Smooth muscle cell (in vitro differentiated cells): ENCODE results near the gene FAM107B. TPM values are rescaled to one million over a fixed set of nuclear protein-coding genes. Genes with fewer than 3 reads are reported as not detected.
"Not testable (repeated sequence)": the region's sequence is repeated elsewhere in the genome, so short reads cannot be mapped to it uniquely, and the experiment has no call there.

Experiments used
- DNase-seq: peaks from one replicate; lab custom pipeline; 2025; ENCODE audit not compliant: unreplicated experiment; lab: John Stamatoyannopoulos, UW
- H2AFZ ChIP-seq: fragments of 200-600 bp; sonication (generic); 2 replicates; pipeline ENCODE4 v1.6.0; 2016; ENCODE audit warnings: antibody characterized with exemption, low read depth, mild to moderate bottlenecking
- H3F3A ChIP-seq: fragments of 200-600 bp; sonication (generic); 2 replicates; pipeline ENCODE4 v1.6.0; 2017; ENCODE audit warnings: antibody characterized with exemption, low read depth
- H3K27ac ChIP-seq: fragments of 200-600 bp; sonication (generic); 2 replicates; pipeline ENCODE4 v1.5.1; 2016; ENCODE audit warnings: low read depth, mild to moderate bottlenecking
- H3K27me3 ChIP-seq: fragments of 200-600 bp; sonication (generic); 2 replicates; pipeline ENCODE4 v1.6.1; 2016; ENCODE audit warnings: low read depth, mild to moderate bottlenecking
- H3K36me3 ChIP-seq: fragments of 200-600 bp; sonication (generic); 2 replicates; pipeline ENCODE4 v1.5.1; 2016; ENCODE audit warnings: low read depth
- H3K4me1 ChIP-seq: fragments of 200-600 bp; sonication (generic); 2 replicates; pipeline ENCODE4 v1.5.1; 2016; ENCODE audit warnings: low read depth
- H3K4me2 ChIP-seq: fragments of 200-600 bp; sonication (generic); 2 replicates; pipeline ENCODE4 v1.6.0; 2016; ENCODE audit warnings: mild to moderate bottlenecking
- H3K4me3 ChIP-seq: fragments of 200-600 bp; sonication (generic); 2 replicates; pipeline ENCODE4 v1.5.1; 2016; ENCODE audit warnings: mild to moderate bottlenecking
- H3K79me2 ChIP-seq: fragments of 200-600 bp; sonication (generic); 2 replicates; pipeline ENCODE4 v1.6.0; 2016; ENCODE audit warnings: low read depth, mild to moderate bottlenecking
- H3K9ac ChIP-seq: fragments of 200-600 bp; sonication (generic); 2 replicates; pipeline ENCODE4 v1.6.0; 2016; ENCODE audit warnings: low read depth
- H3K9me3 ChIP-seq: fragments of 200-600 bp; sonication (generic); replicated peaks from 2 replicates; pipeline ENCODE4 v1.5.1; 2016; ENCODE audit warnings: low read depth
- H4K20me1 ChIP-seq: fragments of 200-600 bp; sonication (generic); 2 replicates; pipeline ENCODE4 v1.6.0; 2016; ENCODE audit warnings: low read depth
- WGBS: methylation state at CpG from one replicate; pipeline ENCODE4 v1.1.7; 2016; ENCODE audit warnings: low lambda C conversion rate; 5-methylcytosine and 5-hydroxymethylcytosine counted together
- polyA plus RNA-seq: library from polyadenylated mRNA; unstranded; fragments of >200 nt; fragmentation: Nextera tagmentation; extraction: Ambion mirVana; gene quantifications from 2 replicates; pipeline ENCODE4 v1.2.1, GENCODE V29; 2016
- total RNA-seq: library from RNA; depleted of rRNA; stranded (reverse); fragments of >200 nt; gene quantifications from 2 replicates; pipeline ENCODE4 v1.2.3, GENCODE V29; 2014
- TF ChIP-seq, protein P1 (sequence below): fragments of 200-600 bp; sonication (generic); IDR thresholded peaks from 2 replicates; pipeline ENCODE4 v1.5.1; 2017; ENCODE audit warnings: borderline replicate concordance, mild to moderate bottlenecking, antibody characterized with exemption; ENCODE audit not compliant: insufficient read depth, poor library complexity, severe bottlenecking

FAM107B gene
- total and polyA plus RNA-seq, 2 experiments from 2014 or later, result 8.7 to 9.0 TPM

GRCh38 chr10:14724931-14725330 is 49.8 kb downstream of the FAM107B start:
- TF ChIP-seq, protein P1, sequence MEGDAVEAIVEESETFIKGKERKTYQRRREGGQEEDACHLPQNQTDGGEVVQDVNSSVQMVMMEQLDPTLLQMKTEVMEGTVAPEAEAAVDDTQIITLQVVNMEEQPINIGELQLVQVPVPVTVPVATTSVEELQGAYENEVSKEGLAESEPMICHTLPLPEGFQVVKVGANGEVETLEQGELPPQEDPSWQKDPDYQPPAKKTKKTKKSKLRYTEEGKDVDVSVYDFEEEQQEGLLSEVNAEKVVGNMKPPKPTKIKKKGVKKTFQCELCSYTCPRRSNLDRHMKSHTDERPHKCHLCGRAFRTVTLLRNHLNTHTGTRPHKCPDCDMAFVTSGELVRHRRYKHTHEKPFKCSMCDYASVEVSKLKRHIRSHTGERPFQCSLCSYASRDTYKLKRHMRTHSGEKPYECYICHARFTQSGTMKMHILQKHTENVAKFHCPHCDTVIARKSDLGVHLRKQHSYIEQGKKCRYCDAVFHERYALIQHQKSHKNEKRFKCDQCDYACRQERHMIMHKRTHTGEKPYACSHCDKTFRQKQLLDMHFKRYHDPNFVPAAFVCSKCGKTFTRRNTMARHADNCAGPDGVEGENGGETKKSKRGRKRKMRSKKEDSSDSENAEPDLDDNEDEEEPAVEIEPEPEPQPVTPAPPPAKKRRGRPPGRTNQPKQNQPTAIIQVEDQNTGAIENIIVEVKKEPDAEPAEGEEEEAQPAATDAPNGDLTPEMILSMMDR, result no peak
- 88% methylated on average over 2 of the region's 2 CpGs for WGBS
- H2AFZ ChIP-seq, result no peak overlapping the region
- H3F3A ChIP-seq, result no peaks in the 10 kb centered on the region
- no peaks in the 10 kb centered on the region for H3K79me2 ChIP-seq
- DNase-seq, result no peak
- H3K4me2 ChIP-seq, result no peak overlapping the region
- no peak overlapping the region for H3K4me3 ChIP-seq
- H3K27ac ChIP-seq, result no peak overlapping the region
- H3K27me3 ChIP-seq, result peaks cover 13% of the 10 kb centered on the region
- H3K9me3 ChIP-seq, result no peaks in the 10 kb centered on the region
- no peaks in the 10 kb centered on the region for H3K4me1 ChIP-seq
- no peaks in the 10 kb centered on the region for H4K20me1 ChIP-seq
- H3K9ac ChIP-seq, result no peak overlapping the region
- no peaks in the 10 kb centered on the region for H3K36me3 ChIP-seq

GRCh38 chr10:14723052-14723689 is 51.5 kb downstream of the FAM107B start:
- DNase-seq, result no peak
- Histone ChIP-seq H3K9ac (no peak overlapping the region), H3K4me2 (no peak overlapping the region), H3F3A (no peaks in the 10 kb centered on the region), H3K79me2 (no peaks in the 10 kb centered on the region), H3K4me1 (no peaks in the 10 kb centered on the region), H3K4me3 (no peak overlapping the region), H3K9me3 (no peaks in the 10 kb centered on the region), H3K27ac (no peak overlapping the region), H2AFZ (no peak overlapping the region), H4K20me1 (no peaks in the 10 kb centered on the region), H3K36me3 (no peaks in the 10 kb centered on the region), H3K27me3 (peaks cover 13% of the 10 kb centered on the region)
- TF ChIP-seq, protein P1, result no peak
- 76% methylated on average over 5 of the region's 5 CpGs for WGBS

DNA sequence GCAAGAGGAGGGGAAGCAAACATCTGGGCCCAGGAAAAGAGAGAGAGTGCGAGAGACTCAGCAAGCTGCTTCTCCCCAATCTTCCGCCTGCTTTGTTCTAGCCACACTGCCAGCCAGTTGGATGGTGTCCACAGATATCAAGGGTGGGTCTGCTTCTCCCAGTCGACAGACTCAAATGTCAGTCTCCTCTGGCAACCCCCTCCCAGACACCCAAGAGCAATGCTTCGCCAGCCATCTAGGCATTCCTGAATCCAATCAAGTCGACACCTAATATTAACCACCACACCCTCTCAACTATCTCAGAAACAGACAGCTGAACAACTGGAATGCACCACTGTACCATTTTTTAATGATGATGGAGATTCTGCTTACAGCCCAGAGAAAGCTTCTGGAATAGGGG is 57.1 kb downstream of the FAM107B start:
- Histone ChIP-seq H4K20me1 (no peaks in the 10 kb centered on the region), H3K79me2 (no peaks in the 10 kb centered on the region), H3K4me2 (no peak overlapping the region), H2AFZ (no peak overlapping the region), H3K36me3 (no peaks in the 10 kb centered on the region), H3K27ac (no peak overlapping the region), H3K9ac (no peak overlapping the region), H3K4me1 (no peaks in the 10 kb centered on the region), H3K27me3 (peaks cover 12% of the 10 kb centered on the region), H3K4me3 (no peak overlapping the region), H3K9me3 (no peaks in the 10 kb centered on the region), H3F3A (no peaks in the 10 kb centered on the region)
- WGBS, result 94% methylated on average over 5 of the region's 5 CpGs
- TF ChIP-seq, protein P1, result no peak
- no peak for DNase-seq

DNA sequence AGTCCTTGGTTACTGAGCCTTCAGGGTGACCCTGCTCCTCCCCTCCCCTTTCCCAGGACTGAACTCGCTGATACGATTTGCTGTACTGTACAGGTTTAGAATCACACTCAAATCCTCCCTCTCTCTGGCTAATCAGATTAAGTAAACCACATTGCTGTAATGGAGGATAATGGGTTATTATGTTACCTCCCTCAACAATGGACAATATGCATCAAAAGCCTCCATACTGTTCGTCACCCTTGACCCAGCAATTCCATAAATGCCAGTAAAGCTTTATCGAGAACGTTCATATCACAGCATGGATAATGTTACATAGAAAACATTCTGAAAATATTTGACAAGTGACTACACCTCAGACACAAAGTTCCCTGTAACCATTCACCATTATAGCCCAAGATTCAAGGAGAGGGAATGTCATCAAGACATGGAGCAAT is 61.7 kb downstream of the FAM107B start:
- Histone ChIP-seq H3K9ac (no peak overlapping the region), H3K4me1 (no peaks in the 10 kb centered on the region), H2AFZ (no peak overlapping the region), H3K36me3 (no peaks in the 10 kb centered on the region), H3K79me2 (no peaks in the 10 kb centered on the region), H3F3A (no peaks in the 10 kb centered on the region), H4K20me1 (no peaks in the 10 kb centered on the region), H3K9me3 (no peaks in the 10 kb centered on the region), H3K4me2 (no peak overlapping the region), H3K4me3 (no peak overlapping the region), H3K27me3 (peaks cover 12% of the 10 kb centered on the region), H3K27ac (no peak overlapping the region)
- TF ChIP-seq, protein P1, result no peak
- DNase-seq, result no peak
- 85% methylated on average over 5 of the region's 5 CpGs for WGBS

DNA sequence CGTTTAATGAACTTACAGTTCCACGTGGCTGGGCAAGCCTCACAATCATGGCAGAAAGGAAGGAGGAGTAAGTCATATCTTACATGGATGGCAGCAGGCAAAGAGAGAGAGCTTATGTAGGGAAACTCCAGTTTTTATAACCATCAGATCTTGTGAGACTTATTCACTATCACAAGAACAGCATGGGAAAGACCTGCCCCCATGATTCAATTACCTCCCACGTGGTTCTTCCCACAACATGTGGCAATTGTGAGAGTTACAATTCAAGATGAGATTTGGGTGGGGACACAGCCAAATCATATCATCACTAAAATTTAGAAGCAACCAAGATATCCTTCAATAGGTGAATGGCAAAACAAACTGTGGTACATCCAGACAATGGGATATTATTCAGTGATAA is 65.4 kb downstream of the FAM107B start:
- H3F3A ChIP-seq, H3K36me3 ChIP-seq, H3K27me3 ChIP-seq, H3K79me2 ChIP-seq, H3K4me1 ChIP-seq, DNase-seq, H3K9ac ChIP-seq, H3K9me3 ChIP-seq, H4K20me1 ChIP-seq, H2AFZ ChIP-seq, H3K4me2 ChIP-seq, H3K27ac ChIP-seq, H3K4me3 ChIP-seq: not testable (repeated sequence)
- WGBS, result 83% methylated on average over 3 of the region's 3 CpGs
